HG03378 (cell line): ENCODE measurements around the gene UGT3A2.

Source experiments
- ATAC-seq: cut with Tn5 transposase; IDR thresholded peaks from one replicate; pipeline ENCODE4 v1.9.1; 2021; ENCODE audit warnings: mild to moderate bottlenecking, moderate library complexity; ENCODE audit not compliant: unreplicated experiment

Gene UGT3A2

GRCh38 chr5:36017004-36017403, 49.7 kb downstream of the UGT3A2 start:
- no peak for ATAC-seq

GRCh38 chr5:36013182-36013581, 53.5 kb downstream of the UGT3A2 start:
- no peak for ATAC-seq

GRCh38 chr5:36009698-36010097, 57.0 kb downstream of the UGT3A2 start:
- ATAC-seq, result no peak

- no peak for ATAC-seq
These were observed 59.3 kb downstream of the UGT3A2 start for GRCh38 chr5:36007366-36007765.

- no peak for ATAC-seq
These were observed 60.5 kb downstream of the UGT3A2 start for GRCh38 chr5:36006163-36006562.

- no peak for ATAC-seq
These were observed 65.7 kb downstream of the UGT3A2 start for GRCh38 chr5:36001032-36001431.

GRCh38 chr5:35999547-35999946, 67.1 kb downstream of the UGT3A2 start:
- ATAC-seq, result no peak

GRCh38 chr5:35996076-35996475, 70.6 kb downstream of the UGT3A2 start:
- no peak for ATAC-seq

GRCh38 chr5:35990941-35991611, 75.6 kb downstream of the UGT3A2 start, which contains the start of gene UGT3A1:
Gene UGT3A1 (minus strand): TSS chr5:35991390. CDS start chr5:35991240, 150 bp downstream.
- ATAC-seq, result no peak

GRCh38 chr5:35990520-35990919, 76.2 kb downstream of the UGT3A2 start:
- ATAC-seq, result no peak

GRCh38 chr5:35988529-35988928, 78.2 kb downstream of the UGT3A2 start:
- ATAC-seq, result no peak

- ATAC-seq, result no peak
These were observed 78.9 kb downstream of the UGT3A2 start for GRCh38 chr5:35987776-35988175.
